Ishikawa (cell line): Measurements from ENCODE around the gene LUZP2.

ENCODE experiments used
- CEBPB ChIP-seq: IDR thresholded peaks from 2 replicates; pipeline ENCODE4 v1.6.1; 2012
- CREB1 ChIP-seq: IDR thresholded peaks from 2 replicates; pipeline ENCODE4 v1.6.1; 2012; ENCODE audit warnings: low read depth
- EGR1 ChIP-seq: IDR thresholded peaks from 2 replicates; pipeline ENCODE4 v1.6.1; 2012
- EP300 ChIP-seq: IDR thresholded peaks from 2 replicates; pipeline ENCODE4 v1.6.1; 2012; ENCODE audit warnings: borderline replicate concordance
- FOXM1 ChIP-seq: IDR thresholded peaks from 2 replicates; pipeline ENCODE4 v1.6.1; 2012; ENCODE audit warnings: low read depth, borderline replicate concordance
- NFIC ChIP-seq: IDR thresholded peaks from 2 replicates; pipeline ENCODE4 v1.6.1; 2012
- RAD21 ChIP-seq: IDR thresholded peaks from 2 replicates; pipeline ENCODE4 v1.6.1; 2012; ENCODE audit warnings: low read depth
- REST ChIP-seq: IDR thresholded peaks from 2 replicates; pipeline ENCODE4 v1.6.1; 2012; ENCODE audit warnings: low read depth, mild to moderate bottlenecking
- TAF1 ChIP-seq: IDR thresholded peaks from 2 replicates; pipeline ENCODE4 v1.6.1; 2012; ENCODE audit warnings: low read depth, mild to moderate bottlenecking
- TCF12 ChIP-seq: IDR thresholded peaks from 2 replicates; pipeline ENCODE4 v1.6.1; 2012; ENCODE audit warnings: low read depth
- USF1 ChIP-seq: IDR thresholded peaks from 2 replicates; pipeline ENCODE4 v1.6.1; 2012
- YY1 ChIP-seq: IDR thresholded peaks from 2 replicates; pipeline ENCODE4 v1.6.1; 2012; ENCODE audit warnings: low read depth
- ZBTB7A ChIP-seq: IDR thresholded peaks from 2 replicates; pipeline ENCODE4 v1.6.1; 2012; ENCODE audit warnings: low read depth
- TF ChIP-seq, protein P1 (sequence below): IDR thresholded peaks from 2 replicates; pipeline ENCODE4 v1.6.1; 2012

GRCh38 chr11:24819006-24819405, 322.2 kb downstream of the LUZP2 start:
- TF ChIP-seq REST (no peak), EP300 (no peak), FOXM1 (no peak), CEBPB (no peak), TCF12 (no peak), RAD21 (no peak), EGR1 (no peak), TAF1 (no peak), ZBTB7A (no peak), USF1 (no peak), CREB1 (no peak), NFIC (no peak), YY1 (no peak)
- TF ChIP-seq, protein P1, sequence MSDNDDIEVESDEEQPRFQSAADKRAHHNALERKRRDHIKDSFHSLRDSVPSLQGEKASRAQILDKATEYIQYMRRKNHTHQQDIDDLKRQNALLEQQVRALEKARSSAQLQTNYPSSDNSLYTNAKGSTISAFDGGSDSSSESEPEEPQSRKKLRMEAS: no peak
